T-cell (primary cell): ENCODE measurements around the gene THADA. TPM values are rescaled to one million over a fixed set of nuclear protein-coding genes. Genes with fewer than 3 reads are reported as not detected.

ENCODE experiments used
- ATAC-seq, 4 experiments: fragments of 200-7000 bp in 3 of 4; fragments of 150-1000 bp in 1 of 4; cut with Tn5 transposase; replicated peaks in 1 of 4; 1 replicate in 3 of 4; 2 replicates in 1 of 4; pipeline ENCODE4 v1.10.0; 2021; ENCODE audit warnings: moderate library complexity in 3 of 4, mild to moderate bottlenecking in 2 of 4, moderate number of reproducible peaks in 1 of 4
- CTCF ChIA-PET, 2 donors: fragments of 300-600 bp; sonication (Branson Sonifier 250); formaldehyde crosslinking; loops; one replicate each; lab custom pipeline; 2022; ENCODE audit warnings: antibody characterized with exemption in 2 of 2; lab: Charles Lee
- POLR2A ChIA-PET, 2 donors: fragments of 300-600 bp; sonication (Branson Sonifier 250); formaldehyde crosslinking; loops; one replicate each; lab custom pipeline; 2022; ENCODE audit warnings: antibody characterized with exemption in 2 of 2; lab: Charles Lee
- DNase-seq, 35 experiments: peaks; one replicate each; pipeline versions ENCODE4 v3.0.0 to v3.0.0-alpha.2; 2013 to 2023
- H3K27ac ChIP-seq: one replicate; pipeline ENCODE4 v1.5.1; 2013; ENCODE audit warnings: low read length
- H3K27me3 ChIP-seq, 2 experiments: replicated peaks in 1 of 2; 1 replicate in 1 of 2; 2 replicates in 1 of 2; pipeline versions ENCODE4 v1.6.1 to v1.7.0; 2013; ENCODE audit warnings: low read length in 1 of 2, mixed read lengths in 1 of 2; ENCODE audit not compliant: control insufficient read depth in 2 of 2, insufficient read depth in 2 of 2; ENCODE audit errors: extremely low read depth in 1 of 2
- H3K36me3 ChIP-seq, 2 donors: 1 replicate in 1 of 2; 2 replicates in 1 of 2; pipeline versions ENCODE4 v1.6.1 to v1.7.0; 2013; ENCODE audit warnings: low read length in 1 of 2; ENCODE audit not compliant: control insufficient read depth in 2 of 2, insufficient read depth in 1 of 2; ENCODE audit errors: extremely low read depth in 1 of 2
- H3K4me1 ChIP-seq, 2 experiments: 1 replicate in 1 of 2; 2 replicates in 1 of 2; pipeline versions ENCODE4 v1.6.1 to v1.7.0; 2013; ENCODE audit warnings: low read length in 2 of 2, mixed read lengths in 1 of 2; ENCODE audit not compliant: insufficient read depth in 2 of 2, control insufficient read depth in 1 of 2; ENCODE audit errors: extremely low read depth in 1 of 2
- H3K4me3 ChIP-seq, 2 donors: 1 replicate in 1 of 2; 2 replicates in 1 of 2; pipeline versions ENCODE4 v1.5.1 to v1.7.0; 2013; ENCODE audit warnings: mild to moderate bottlenecking in 2 of 2, low read length in 1 of 2, moderate library complexity in 1 of 2; ENCODE audit not compliant: control insufficient read depth in 1 of 2; ENCODE audit errors: extremely low read depth in 1 of 2
- H3K9me3 ChIP-seq: 2 replicates; pipeline ENCODE4 v1.7.0; 2013
- H3K27ac Mint-ChIP-seq, 2 donors: one replicate each; pipeline ENCODE4 v1.8.0; 2020 to 2021; ENCODE audit warnings: mild to moderate bottlenecking in 2 of 2, mixed read lengths in 2 of 2
- H3K27me3 Mint-ChIP-seq, 2 donors: one replicate each; pipeline ENCODE4 v1.8.0; 2021 to 2022; ENCODE audit warnings: mixed read lengths in 2 of 2
- H3K36me3 Mint-ChIP-seq: one replicate; pipeline ENCODE4 v1.8.0; 2021; ENCODE audit warnings: mixed read lengths
- H3K4me1 Mint-ChIP-seq, 3 donors: one replicate each; pipeline ENCODE4 v1.8.0; 2020 to 2022; ENCODE audit warnings: mixed read lengths in 3 of 3, mild to moderate bottlenecking in 1 of 3
- H3K4me3 Mint-ChIP-seq, 3 donors: one replicate each; pipeline ENCODE4 v1.8.0; 2020 to 2022; ENCODE audit warnings: mild to moderate bottlenecking in 3 of 3, mixed read lengths in 3 of 3, moderate library complexity in 3 of 3
- H3K9me3 Mint-ChIP-seq, 3 donors: one replicate each; pipeline ENCODE4 v1.8.0; 2020 to 2022; ENCODE audit warnings: mixed read lengths in 3 of 3
- WGBS: methylation state at CpG from one replicate; pipeline ENCODE4 v1.1.5; 2013; ENCODE audit warnings: missing lambda C conversion rate; ENCODE audit not compliant: insufficient coverage; 5-methylcytosine and 5-hydroxymethylcytosine counted together
- total RNA-seq, 35 experiments: library from RNA in 6 of 35; stranded (reverse) in 6 of 35; fragments of 120-200 nt in 1 of 35; gene quantifications; one replicate each; pipeline versions ENCODE4 v1.2.1 to v1.2.4 and lab custom pipeline; 2013 to 2026

THADA gene
- total RNA-seq, 5 donors from 2014 or later (not counting 1 experiment from before 2014, with no cell fraction given): 36.4 to 50.5 (median 40.6) TPM

GRCh38 chr2:43228321-43228751 lies 367.5 kb downstream of the THADA start:
- Histone ChIP-seq H3K36me3 (peaks cover 0 to 39% of the 10 kb centered on the region in 2 donors), H3K9me3 (no peaks in the 10 kb centered on the region), H3K27me3 (no peaks in the 10 kb centered on the region), H3K4me3 (peak overlapping the region; percentile 8 to 92), H3K27ac (peak overlapping the region; percentile 89), H3K4me1 (peaks cover 17 to 24% of the 10 kb centered on the region in 2 experiments)
- ChIA-PET POLR2A (interaction anchor here (0.6 to 4.0 kb wide), 11 partner anchors 7 to 730 kb away, joined by 3 to 32 read pairs (median 7); no protein-coding TSS in a partner anchor), CTCF (interaction anchor here (0.6 to 3.8 kb wide), 28 partner anchors 9 to 400 kb away, joined by 3 to 49 read pairs (median 7); no protein-coding TSS in a partner anchor)
- Mint-ChIP-seq H3K9me3 (no peaks in the 10 kb centered on the region), H3K4me3 (peak overlapping the region; percentile 74 to 90 (median 84)), H3K36me3 (peaks cover 29% of the 10 kb centered on the region), H3K4me1 (peaks cover 23 to 28% (median 25%) of the 10 kb centered on the region in 3 donors), H3K27me3 (peaks cover 0 to 4% of the 10 kb centered on the region in 2 donors), H3K27ac (peak overlapping the region; percentile 93 to 96)
- WGBS: 36% methylated on average over 2 of the region's 2 CpGs
- ATAC-seq (no peak), DNase-seq (peak in 2 of 35 experiments; percentile 11 to 39)

- H3K9me3 Mint-ChIP-seq: no peaks in the 10 kb centered on the region
- H3K36me3 Mint-ChIP-seq: peaks cover 31% of the 10 kb centered on the region
- 1% methylated on average over 8 of the region's 10 CpGs for WGBS
- peak overlapping the region; percentile 74 to 90 (median 84) for H3K4me3 Mint-ChIP-seq
- H3K9me3 ChIP-seq: no peaks in the 10 kb centered on the region
- peak overlapping the region; percentile 89 for H3K27ac ChIP-seq
- H3K4me1 Mint-ChIP-seq: peaks cover 23 to 30% (median 25%) of the 10 kb centered on the region in 3 donors
- peaks cover 0 to 4% of the 10 kb centered on the region in 2 donors for H3K27me3 Mint-ChIP-seq
- peaks cover 0 to 42% of the 10 kb centered on the region in 2 donors for H3K36me3 ChIP-seq
- H3K4me3 ChIP-seq: peak overlapping the region; percentile 76 to 92
- CTCF ChIA-PET: interaction anchor here (0.8 to 3.8 kb wide), 18 partner anchors 8 to 309 kb away, joined by 3 to 49 read pairs (median 12); no protein-coding TSS in a partner anchor
- ATAC-seq (peak in 1 of 4 experiments; percentile 0), DNase-seq (no peak)
- POLR2A ChIA-PET: interaction anchor here (1.1 to 4.0 kb wide), 6 partner anchors 10 to 100 kb away, joined by 3 to 32 read pairs (median 12); no protein-coding TSS in a partner anchor
- H3K27ac Mint-ChIP-seq: peak overlapping the region; percentile 93 to 96
- H3K4me1 ChIP-seq: peaks cover 17 to 24% of the 10 kb centered on the region in 2 experiments
- no peaks in the 10 kb centered on the region for H3K27me3 ChIP-seq
These were observed 368.0 kb downstream of the THADA start for GRCh38 chr2:43227830-43228281.

GRCh38 chr2:43226955-43227829 lies 368.6 kb downstream of the THADA start:
- peaks cover 17 to 24% of the 10 kb centered on the region in 2 experiments for H3K4me1 ChIP-seq
- H3K9me3 Mint-ChIP-seq: no peaks in the 10 kb centered on the region
- peaks cover 37% of the 10 kb centered on the region for H3K36me3 Mint-ChIP-seq
- ATAC-seq (peak; percentile 5 to 31 (median 28)), DNase-seq (peak in 34 of 35 experiments; percentile 34 to 73 (median 58))
- H3K27ac ChIP-seq: peak overlapping the region; percentile 89
- H3K27me3 Mint-ChIP-seq: peaks cover 0 to 4% of the 10 kb centered on the region in 2 donors
- POLR2A ChIA-PET: interaction anchor here (0.5 to 4.0 kb wide), 26 partner anchors 9 to 1058 kb away, joined by 3 to 32 read pairs (median 5); partner anchors contain the start of genes EML4 (in 1 of the 2) and THADA (in 1 of the 2)
- H3K4me3 ChIP-seq: peak overlapping the region; percentile 76 to 92
- H3K27ac Mint-ChIP-seq: peak overlapping the region; percentile 93 to 96
- no peaks in the 10 kb centered on the region for H3K27me3 ChIP-seq
- peak overlapping the region; percentile 74 to 90 (median 88) for H3K4me3 Mint-ChIP-seq
- H3K36me3 ChIP-seq: peaks cover 0 to 45% of the 10 kb centered on the region in 2 donors
- H3K4me1 Mint-ChIP-seq: peaks cover 25 to 37% (median 25%) of the 10 kb centered on the region in 3 donors
- no peaks in the 10 kb centered on the region for H3K9me3 ChIP-seq
- WGBS: under 1% methylated on average over 66 of the region's 77 CpGs
- CTCF ChIA-PET: interaction anchor here (0.6 to 3.8 kb wide), 17 partner anchors 8 to 368 kb away, joined by 3 to 49 read pairs (median 5); no protein-coding TSS in a partner anchor

GRCh38 chr2:43226558-43226954 lies 369.3 kb downstream of the THADA start, which contains the start of gene ZFP36L2:
Gene ZFP36L2 (minus strand): TSS chr2:43226606. CDS start chr2:43226315, 291 bp downstream.
- Histone ChIP-seq H3K9me3 (no peaks in the 10 kb centered on the region), H3K4me1 (peaks cover 17 to 31% of the 10 kb centered on the region in 2 experiments), H3K27ac (peak within 1 kb of the TSS; percentile 89), H3K4me3 (peak within 1 kb of the TSS; percentile 92 to 98), H3K27me3 (no peaks in the 10 kb centered on the region), H3K36me3 (peaks cover 0 to 51% of the 10 kb centered on the region in 2 donors)
- ChIA-PET POLR2A (interaction anchor here (0.5 to 4.0 kb wide), 26 partner anchors 8 to 1058 kb away, joined by 3 to 32 read pairs (median 5); partner anchors contain the start of genes EML4 (in 1 of the 2) and THADA (in 1 of the 2)), CTCF (interaction anchor here (0.6 to 3.8 kb wide), 13 partner anchors 7 to 367 kb away, joined by 3 to 45 read pairs (median 4); no protein-coding TSS in a partner anchor)
- Mint-ChIP-seq H3K4me3 (peak within 1 kb of the TSS; percentile 74 to 98 (median 95)), H3K9me3 (no peaks in the 10 kb centered on the region), H3K27me3 (peaks cover 0 to 4% of the 10 kb centered on the region in 2 donors), H3K27ac (peak within 1 kb of the TSS; percentile 93 to 96), H3K4me1 (peaks cover 26 to 43% (median 29%) of the 10 kb centered on the region in 3 donors), H3K36me3 (peaks cover 43% of the 10 kb centered on the region)
- peak; percentile 85 to 98 (median 91) for DNase-seq
- ATAC-seq: peak; percentile 71 to 77 (median 76)
- WGBS: 1% methylated on average over 56 of the region's 58 CpGs

GRCh38 chr2:43225788-43226557 lies 369.9 kb downstream of the THADA start:
- Histone ChIP-seq H3K27me3 (no peaks in the 10 kb centered on the region), H3K9me3 (no peaks in the 10 kb centered on the region), H3K27ac (peak overlapping the region; percentile 88), H3K4me1 (peaks cover 22 to 35% of the 10 kb centered on the region in 2 experiments), H3K4me3 (peak overlapping the region; percentile 86 to 98), H3K36me3 (peaks cover 0 to 51% of the 10 kb centered on the region in 2 donors)
- WGBS: under 1% methylated on average over 66 of the region's 80 CpGs
- DNase-seq (peak in 32 of 35 experiments; percentile 34 to 76 (median 50)), ATAC-seq (peak; percentile 2 to 7 (median 4))
- H3K36me3 Mint-ChIP-seq: peaks cover 44% of the 10 kb centered on the region
- peaks cover 31 to 49% (median 33%) of the 10 kb centered on the region in 3 donors for H3K4me1 Mint-ChIP-seq
- peaks cover 0 to 4% of the 10 kb centered on the region in 2 donors for H3K27me3 Mint-ChIP-seq
- H3K9me3 Mint-ChIP-seq: no peaks in the 10 kb centered on the region
- CTCF ChIA-PET: interaction anchor here (0.6 to 3.8 kb wide), 12 partner anchors 6 to 367 kb away, joined by 3 to 45 read pairs (median 4); no protein-coding TSS in a partner anchor
- POLR2A ChIA-PET: interaction anchor here (0.6 to 4.0 kb wide), 23 partner anchors 8 to 1057 kb away, joined by 3 to 32 read pairs (median 5); partner anchors contain the start of genes EML4 (in 1 of the 2) and THADA (in 1 of the 2)
- peak overlapping the region; percentile 87 to 90 for H3K27ac Mint-ChIP-seq
- H3K4me3 Mint-ChIP-seq: peak overlapping the region; percentile 74 to 98 (median 95)
